Activated CD4-positive, alpha-beta memory T cell treated with anti-CD3 and anti-CD28 coated beads, Interleukin-2, amount 10 ng/mL, durations not matched to agents 7 days and 5 days (primary cell): Measurements from ENCODE around the gene SLX1A. TPM values are rescaled to one million over a fixed set of nuclear protein-coding genes. Genes with fewer than 3 reads are reported as not detected.
"Not testable (repeated sequence)": the region's sequence is repeated elsewhere in the genome, so short reads cannot be mapped to it uniquely, and the experiment has no call there.

Source experiments
- CTCF ChIA-PET: fragments of 350-600 bp; sonication (Branson Sonifier 250); formaldehyde crosslinking; loops from one replicate; lab custom pipeline; 2021; ENCODE audit warnings: antibody characterized with exemption, inconsistent platforms; lab: Charles Lee
- POLR2A ChIA-PET: fragments of 350-600 bp; sonication (Branson Sonifier 250); formaldehyde crosslinking; loops from one replicate; lab custom pipeline; 2021; ENCODE audit warnings: antibody characterized with exemption; lab: Charles Lee
- DNase-seq: peaks from one replicate; pipeline ENCODE4 v3.0.0-alpha.2; 2020
- H3K27ac Mint-ChIP-seq: one replicate; pipeline ENCODE4 v1.8.0; 2021; ENCODE audit warnings: mild to moderate bottlenecking, mixed read lengths
- H3K27me3 Mint-ChIP-seq: one replicate; pipeline ENCODE4 v1.8.0; 2021; ENCODE audit warnings: mixed read lengths
- H3K36me3 Mint-ChIP-seq: one replicate; pipeline ENCODE4 v1.8.0; 2021; ENCODE audit warnings: low read depth, mixed read lengths
- H3K4me1 Mint-ChIP-seq: one replicate; pipeline ENCODE4 v1.8.0; 2021; ENCODE audit warnings: mixed read lengths
- H3K4me3 Mint-ChIP-seq: one replicate; pipeline ENCODE4 v1.8.0; 2021; ENCODE audit warnings: mild to moderate bottlenecking, mixed read lengths
- H3K9me3 Mint-ChIP-seq: one replicate; pipeline ENCODE4 v1.8.0; 2021; ENCODE audit warnings: mixed read lengths
- total RNA-seq, 2 experiments: library from RNA; stranded (reverse); gene quantifications; one replicate each; pipeline ENCODE4 v1.2.3, GENCODE V29; 2021

The SLX1A gene
- total RNA-seq, 2 experiments from 2014 or later, result 102 to 149 TPM

DNA sequence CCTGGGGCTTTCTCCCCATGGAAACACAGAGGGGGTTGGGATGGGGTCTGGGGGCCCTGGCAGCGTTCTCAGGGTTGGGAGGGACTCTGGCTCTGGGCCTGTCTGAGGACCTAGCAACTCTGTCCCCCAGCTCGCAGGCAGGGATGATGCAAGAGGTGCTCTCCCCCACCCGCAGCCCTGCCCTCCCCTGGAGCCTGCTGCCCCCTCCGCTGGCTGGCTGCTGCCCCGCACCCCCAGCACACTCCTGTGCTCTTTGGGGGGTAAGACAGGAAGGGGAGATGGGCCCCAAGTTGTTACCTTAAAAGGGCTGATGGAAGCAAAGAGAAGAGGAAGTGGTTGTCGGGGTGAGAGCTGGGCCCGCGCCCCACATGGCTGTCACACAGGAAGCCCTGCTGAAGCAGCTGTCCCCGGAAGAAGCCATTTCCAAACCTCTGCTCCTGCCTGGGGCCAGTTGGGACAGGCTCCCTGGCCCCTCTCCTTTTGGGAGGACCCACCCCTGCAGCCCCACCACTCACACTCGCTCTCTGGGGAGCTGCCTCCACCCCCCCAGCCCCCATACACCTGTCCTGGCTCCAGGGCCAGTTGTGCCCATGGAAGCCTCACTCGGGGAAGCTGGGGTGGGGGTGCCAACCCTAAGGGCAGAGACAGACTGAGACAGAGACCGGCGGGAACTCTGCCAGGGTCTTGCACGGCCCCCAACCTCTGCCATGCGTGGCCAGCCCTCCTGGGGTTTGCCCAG lies 7.8 kb upstream of the SLX1A start:
- peak overlapping the region; percentile 99 for H3K27ac Mint-ChIP-seq
- H3K4me1 Mint-ChIP-seq, result peaks cover 26% of the 10 kb centered on the region
- ChIA-PET POLR2A (interaction anchor here (0.7 to 7.7 kb wide), 36 partner anchors 10 to 473 kb away, joined by 3 to 92 read pairs (median 6); partner anchors contain the start of genes ALDOA, CD2BP2, DCTPP1 and GDPD3), CTCF (interaction anchor here (0.7 to 2.7 kb wide), 11 partner anchors 38 to 244 kb away, joined by 3 to 17 read pairs (median 5); partner anchors contain the start of genes ALDOA, DCTPP1, GDPD3 and TBX6)
- peak overlapping the region; percentile 100 for H3K4me3 Mint-ChIP-seq
- H3K9me3 Mint-ChIP-seq, result no peaks in the 10 kb centered on the region
- peak; percentile 92 for DNase-seq
- no peaks in the 10 kb centered on the region for H3K27me3 Mint-ChIP-seq
- H3K36me3 Mint-ChIP-seq, result peaks cover 45% of the 10 kb centered on the region

DNA sequence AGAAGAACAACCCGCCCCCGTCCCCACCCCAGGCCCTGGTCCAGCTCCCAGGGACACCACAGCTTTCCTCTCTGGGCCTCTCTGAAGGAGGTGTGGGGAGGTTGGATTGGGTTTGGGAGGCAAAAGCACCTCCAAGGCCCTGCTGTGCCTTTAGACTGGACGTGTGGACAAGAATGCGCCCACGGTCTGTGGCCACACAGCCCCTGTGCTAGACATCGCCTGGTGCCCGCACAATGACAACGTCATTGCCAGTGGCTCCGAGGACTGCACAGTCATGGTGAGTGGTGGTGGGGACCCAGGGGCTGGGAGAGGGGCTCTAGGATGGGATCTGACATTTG lies 7.3 kb upstream of the SLX1A start:
- H3K27me3 Mint-ChIP-seq, result no peaks in the 10 kb centered on the region
- POLR2A ChIA-PET, result interaction anchor here (0.7 to 7.7 kb wide), 30 partner anchors 41 to 473 kb away, joined by 3 to 92 read pairs (median 6); partner anchors contain the start of genes ALDOA, CD2BP2, GDPD3 and MAPK3
- no peaks in the 10 kb centered on the region for H3K9me3 Mint-ChIP-seq
- peak overlapping the region; percentile 100 for H3K4me3 Mint-ChIP-seq
- DNase-seq, result no peak
- CTCF ChIA-PET, result interaction anchor here (0.7 to 2.7 kb wide), 12 partner anchors 39 to 243 kb away, joined by 3 to 17 read pairs (median 5); partner anchors contain the start of genes ALDOA, DCTPP1 and TBX6
- H3K4me1 Mint-ChIP-seq, result peaks cover 25% of the 10 kb centered on the region
- peaks cover 45% of the 10 kb centered on the region for H3K36me3 Mint-ChIP-seq
- peak overlapping the region; percentile 99 for H3K27ac Mint-ChIP-seq

DNA sequence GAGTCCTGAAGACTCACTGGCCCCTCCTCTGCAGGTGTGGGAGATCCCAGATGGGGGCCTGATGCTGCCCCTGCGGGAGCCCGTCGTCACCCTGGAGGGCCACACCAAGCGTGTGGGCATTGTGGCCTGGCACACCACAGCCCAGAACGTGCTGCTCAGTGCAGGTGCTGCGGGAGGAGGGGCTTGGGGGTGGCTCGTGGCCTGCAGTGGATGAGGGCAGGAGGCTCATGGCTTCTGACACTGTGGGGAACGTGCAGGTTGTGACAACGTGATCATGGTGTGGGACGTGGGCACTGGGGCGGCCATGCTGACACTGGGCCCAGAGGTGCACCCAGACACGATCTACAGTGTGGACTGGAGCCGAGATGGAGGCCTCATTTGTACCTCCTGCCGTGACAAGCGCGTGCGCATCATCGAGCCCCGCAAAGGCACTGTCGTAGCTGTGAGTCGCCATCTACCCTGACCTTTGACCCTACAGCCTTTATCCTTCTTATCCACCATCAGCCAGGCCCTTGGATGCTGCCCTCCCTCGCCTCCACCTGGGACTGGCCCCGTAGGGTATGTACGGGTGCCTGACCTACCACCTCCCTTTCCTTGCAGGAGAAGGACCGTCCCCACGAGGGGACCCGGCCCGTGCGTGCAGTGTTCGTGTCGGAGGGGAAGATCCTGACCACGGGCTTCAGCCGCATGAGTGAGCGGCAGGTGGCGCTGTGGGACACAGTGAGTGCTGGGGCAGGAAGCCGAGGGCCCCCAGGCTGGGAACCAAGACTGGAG lies 6.7 kb upstream of the SLX1A start:
- Mint-ChIP-seq H3K9me3 (no peaks in the 10 kb centered on the region), H3K4me1 (peaks cover 24% of the 10 kb centered on the region), H3K27ac (peak overlapping the region; percentile 99), H3K27me3 (no peaks in the 10 kb centered on the region), H3K36me3 (peaks cover 45% of the 10 kb centered on the region), H3K4me3 (peak overlapping the region; percentile 100)
- POLR2A ChIA-PET, result interaction anchor here (0.9 to 7.7 kb wide), 19 partner anchors 44 to 472 kb away, joined by 3 to 92 read pairs (median 6); partner anchors contain the start of genes ALDOA, CD2BP2, GDPD3 and PPP4C
- peak; percentile 84 for DNase-seq
- CTCF ChIA-PET, result interaction anchor here (1.0 to 2.7 kb wide), 5 partner anchors 44 to 223 kb away, joined by 3 to 17 read pairs (median 5); partner anchors contain the start of gene TBX6

DNA sequence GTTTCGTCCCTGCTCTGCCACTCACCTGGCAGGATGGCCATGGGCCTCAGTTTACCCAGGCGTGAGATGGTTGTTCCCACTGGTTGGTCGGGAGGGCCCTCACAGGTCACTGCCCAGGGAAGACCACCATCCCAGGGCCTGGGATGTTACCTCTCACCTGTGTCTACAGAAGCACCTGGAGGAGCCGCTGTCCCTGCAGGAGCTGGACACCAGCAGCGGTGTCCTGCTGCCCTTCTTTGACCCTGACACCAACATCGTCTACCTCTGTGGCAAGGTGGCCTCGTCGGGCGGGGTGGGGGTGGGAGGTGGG lies 6.2 kb upstream of the SLX1A start:
- ChIA-PET POLR2A (interaction anchor here (1.0 to 7.7 kb wide), 7 partner anchors 57 to 271 kb away, joined by 3 to 92 read pairs (median 4); partner anchors contain the start of genes GDPD3, TBC1D10B and TBX6), CTCF (interaction anchor here (1.0 to 2.7 kb wide), 4 partner anchors 45 to 222 kb away, joined by 3 to 17 read pairs (median 4); partner anchors contain the start of gene TBX6)
- Mint-ChIP-seq H3K9me3 (no peaks in the 10 kb centered on the region), H3K4me1 (peaks cover 19% of the 10 kb centered on the region), H3K27me3 (no peaks in the 10 kb centered on the region), H3K36me3 (peaks cover 45% of the 10 kb centered on the region), H3K27ac (peak overlapping the region; percentile 99), H3K4me3 (peak overlapping the region; percentile 100)
- DNase-seq, result no peak

DNA sequence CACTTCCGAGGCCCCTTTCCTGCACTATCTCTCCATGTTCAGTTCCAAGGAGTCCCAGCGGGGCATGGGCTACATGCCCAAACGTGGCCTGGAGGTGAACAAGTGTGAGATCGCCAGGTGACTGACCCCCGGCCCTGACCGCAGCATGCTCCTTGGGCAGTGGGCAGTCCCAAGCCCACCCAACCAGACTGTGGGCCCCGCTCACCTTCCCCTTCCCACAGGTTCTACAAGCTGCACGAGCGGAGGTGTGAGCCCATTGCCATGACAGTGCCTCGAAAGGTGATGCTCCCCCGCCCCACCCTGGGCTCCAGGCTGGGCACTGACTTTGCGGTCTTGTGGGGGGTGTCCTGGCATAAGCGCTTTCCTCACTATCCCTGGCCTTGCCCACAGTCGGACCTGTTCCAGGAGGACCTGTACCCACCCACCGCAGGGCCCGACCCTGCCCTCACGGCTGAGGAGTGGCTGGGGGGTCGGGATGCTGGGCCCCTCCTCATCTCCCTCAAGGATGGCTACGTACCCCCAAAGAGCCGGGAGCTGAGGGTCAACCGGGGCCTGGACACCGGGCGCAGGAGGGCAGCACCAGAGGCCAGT lies 5.6 kb upstream of the SLX1A start:
- H3K36me3 Mint-ChIP-seq, result peaks cover 45% of the 10 kb centered on the region
- H3K4me3 Mint-ChIP-seq, result peak overlapping the region; percentile 100
- peak overlapping the region; percentile 99 for H3K27ac Mint-ChIP-seq
- no peak for DNase-seq
- ChIA-PET CTCF (interaction anchor here (1.5 to 1.6 kb wide), 2 partner anchors 45 to 68 kb away, joined by 3 to 5 read pairs; no protein-coding TSS in a partner anchor), POLR2A (interaction anchor here (1.0 to 7.7 kb wide), 5 partner anchors 58 to 183 kb away, joined by 3 to 92 read pairs (median 6); partner anchors contain the start of genes GDPD3, TBC1D10B and TBX6)
- H3K27me3 Mint-ChIP-seq, result no peaks in the 10 kb centered on the region
- H3K4me1 Mint-ChIP-seq, result peaks cover 16% of the 10 kb centered on the region
- no peaks in the 10 kb centered on the region for H3K9me3 Mint-ChIP-seq

DNA sequence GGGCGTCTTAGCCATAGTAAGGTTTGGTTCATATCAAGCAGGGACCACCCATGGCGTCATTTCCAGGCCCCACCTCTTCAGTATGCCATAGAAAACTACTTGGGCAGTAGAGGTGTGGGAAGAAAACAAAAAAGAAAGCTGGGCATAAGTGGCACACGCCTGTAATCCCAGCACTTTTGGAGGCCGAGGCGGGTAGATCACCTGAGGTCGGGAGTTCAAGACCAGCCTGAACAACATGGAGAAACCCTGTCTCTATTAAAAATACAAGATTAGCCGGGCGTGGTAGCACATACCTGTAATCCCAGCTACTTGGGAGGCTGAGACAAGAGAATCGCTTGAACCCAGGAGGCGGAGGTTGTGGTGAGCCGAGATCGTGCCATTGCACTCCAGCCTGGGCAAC lies 2.5 kb upstream of the SLX1A start:
- H3K27ac Mint-ChIP-seq, POLR2A ChIA-PET, CTCF ChIA-PET, H3K27me3 Mint-ChIP-seq, DNase-seq, H3K9me3 Mint-ChIP-seq, H3K4me3 Mint-ChIP-seq: not testable (repeated sequence)
- Mint-ChIP-seq H3K4me1 (peaks cover 16% of the 10 kb centered on the region), H3K36me3 (peaks cover 21% of the 10 kb centered on the region)

DNA sequence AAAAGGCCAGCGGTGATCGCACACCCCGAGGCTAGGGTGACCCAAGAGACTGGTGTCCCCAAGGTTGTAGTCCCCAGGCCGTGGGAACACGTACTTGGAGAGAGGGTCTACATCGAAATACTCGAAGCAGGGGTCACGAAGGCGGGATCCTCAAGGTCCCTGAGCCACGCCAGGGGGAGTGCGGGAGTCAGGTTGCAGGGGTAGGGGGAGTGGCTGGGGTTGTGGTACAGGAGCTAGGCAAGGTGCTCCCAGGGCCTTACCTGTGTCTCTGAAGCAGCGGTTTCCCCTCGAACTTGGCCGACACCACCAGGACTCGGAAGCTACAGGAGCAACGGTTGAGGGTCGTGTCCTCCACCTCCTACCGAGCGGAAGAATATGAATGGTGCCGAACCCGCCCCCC lies 577 bp upstream of the SLX1A start:
- H3K27me3 Mint-ChIP-seq, H3K4me3 Mint-ChIP-seq, H3K4me1 Mint-ChIP-seq, H3K27ac Mint-ChIP-seq, DNase-seq, H3K9me3 Mint-ChIP-seq, H3K36me3 Mint-ChIP-seq, CTCF ChIA-PET, POLR2A ChIA-PET: not testable (repeated sequence)

DNA sequence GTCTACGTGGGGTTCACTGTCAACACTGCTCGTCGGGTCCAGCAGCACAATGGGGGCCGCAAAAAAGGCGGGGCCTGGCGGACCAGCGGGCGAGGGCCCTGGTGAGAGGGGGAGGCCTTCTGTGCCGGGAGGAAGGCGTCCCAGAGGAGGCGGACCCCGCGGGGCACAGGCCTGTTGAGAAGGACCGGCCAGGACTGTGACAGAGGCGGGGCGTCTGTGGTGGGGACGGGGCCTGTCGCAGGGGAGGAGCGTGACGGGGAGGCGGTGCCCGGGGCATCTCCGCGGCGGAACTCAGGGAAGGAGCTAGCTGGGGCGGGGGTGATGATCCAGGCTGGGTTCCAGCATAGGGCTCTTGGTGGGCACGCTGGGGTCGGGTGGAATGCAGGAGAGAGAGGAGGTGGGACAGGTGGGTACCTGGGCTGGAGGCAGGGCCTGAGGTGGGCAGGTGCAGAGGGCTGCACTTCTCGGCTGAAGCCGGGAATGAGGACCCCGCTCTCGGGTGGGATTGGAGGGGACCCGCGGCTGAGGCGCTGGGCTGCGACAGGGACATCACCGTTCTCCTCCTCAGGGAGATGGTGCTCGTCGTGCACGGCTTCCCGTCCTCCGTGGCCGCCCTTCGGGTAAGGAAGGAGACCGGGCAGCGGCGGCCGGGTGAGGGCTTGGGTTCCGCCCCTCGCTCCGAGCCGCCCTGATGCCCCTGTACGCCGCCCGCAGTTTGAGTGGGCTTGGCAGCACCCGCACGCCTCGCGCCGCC lies 674 bp downstream of the SLX1A start:
- H3K4me1 Mint-ChIP-seq, H3K27ac Mint-ChIP-seq, POLR2A ChIA-PET, CTCF ChIA-PET, H3K9me3 Mint-ChIP-seq, H3K27me3 Mint-ChIP-seq, DNase-seq, H3K36me3 Mint-ChIP-seq, H3K4me3 Mint-ChIP-seq: not testable (repeated sequence)

DNA sequence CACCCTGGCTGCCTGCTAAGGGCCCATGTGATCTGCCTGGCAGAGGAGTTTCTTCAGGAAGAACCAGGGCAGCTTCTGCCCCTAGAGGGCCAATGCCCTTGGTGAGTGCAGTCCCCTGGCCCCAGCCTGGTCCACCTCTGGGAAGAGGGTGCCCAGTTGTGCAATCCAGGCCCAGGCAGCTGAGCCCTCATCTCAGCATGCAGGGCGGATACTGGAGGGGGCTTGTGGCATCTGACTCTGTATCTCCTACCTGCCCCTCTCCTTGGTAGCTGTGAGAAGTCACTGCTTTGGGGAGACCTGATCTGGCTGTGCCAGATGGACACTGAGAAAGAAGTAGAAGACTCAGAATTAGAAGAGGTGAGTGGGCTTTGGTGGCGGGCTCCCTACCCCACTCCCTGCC lies 3.3 kb downstream of the SLX1A start:
- H3K36me3 Mint-ChIP-seq, H3K4me3 Mint-ChIP-seq, H3K27me3 Mint-ChIP-seq, DNase-seq, H3K4me1 Mint-ChIP-seq, H3K27ac Mint-ChIP-seq, H3K9me3 Mint-ChIP-seq, CTCF ChIA-PET, POLR2A ChIA-PET: not testable (repeated sequence)

DNA sequence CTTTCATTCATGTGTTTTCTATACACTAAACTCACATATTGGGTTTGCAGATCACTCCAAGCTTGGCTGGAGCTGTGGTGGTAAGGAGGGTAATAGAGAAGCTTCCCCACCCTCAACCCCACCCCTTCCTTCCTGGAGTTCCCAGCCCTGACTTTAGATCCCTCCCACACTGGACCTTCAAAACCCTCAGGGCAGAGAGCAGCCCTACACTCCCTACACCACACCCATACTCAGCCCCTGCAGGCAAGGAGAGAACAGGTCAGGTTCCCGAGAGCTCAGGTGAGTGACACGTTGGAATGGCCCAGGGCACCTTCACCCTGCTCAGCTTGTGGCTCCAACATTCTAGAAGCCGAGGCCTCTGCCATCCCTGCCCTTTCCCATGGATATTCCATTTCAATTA lies 5.4 kb downstream of the SLX1A start, which contains the start of gene SULT1A3:
Gene SULT1A3 (plus strand): TSS at position 207 of the 400 bp plus-strand sequence. CDS start 1,474 bp downstream, outside the sequence.
- POLR2A ChIA-PET, H3K27me3 Mint-ChIP-seq, DNase-seq, H3K27ac Mint-ChIP-seq, H3K4me1 Mint-ChIP-seq, H3K4me3 Mint-ChIP-seq, H3K36me3 Mint-ChIP-seq, CTCF ChIA-PET, H3K9me3 Mint-ChIP-seq: not testable (repeated sequence)

DNA sequence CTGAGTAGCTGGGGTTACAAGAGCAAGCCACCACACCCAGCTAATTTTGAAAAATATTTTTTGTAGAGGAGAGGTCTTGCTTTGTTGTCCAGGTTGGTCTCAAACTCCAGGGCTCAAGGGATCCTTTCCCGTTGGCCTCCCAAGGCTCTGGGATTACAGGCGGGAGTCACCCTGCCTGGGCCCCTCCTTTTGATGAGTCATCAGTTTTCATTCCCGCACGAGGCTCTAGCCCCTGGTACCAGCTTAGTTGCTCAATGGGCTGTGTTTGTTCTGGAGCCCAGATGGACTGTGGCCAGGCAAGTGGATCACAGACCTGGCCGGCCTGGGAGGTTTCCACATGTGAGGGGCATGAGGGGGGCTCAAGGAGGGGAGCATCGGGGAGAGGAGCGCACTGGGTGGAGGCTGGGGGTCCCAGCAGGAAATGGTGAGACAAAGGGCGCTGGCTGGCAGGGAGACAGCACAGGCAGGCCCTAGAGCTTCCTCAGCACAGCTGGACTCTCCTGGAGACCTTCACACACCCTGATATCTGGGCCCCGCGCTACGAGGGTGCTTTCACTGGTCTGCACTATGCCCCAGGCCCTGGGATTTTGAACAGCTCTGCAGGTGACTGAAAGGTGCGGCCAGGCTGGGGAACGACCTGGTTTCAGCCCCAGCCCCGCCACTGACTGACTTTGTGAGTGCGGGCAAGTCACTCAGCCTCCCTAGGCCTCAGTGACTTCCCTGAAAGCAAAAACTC lies 6.1 kb downstream of the SLX1A start:
- H3K4me3 Mint-ChIP-seq, CTCF ChIA-PET, H3K4me1 Mint-ChIP-seq, H3K36me3 Mint-ChIP-seq, DNase-seq, H3K27ac Mint-ChIP-seq, POLR2A ChIA-PET, H3K9me3 Mint-ChIP-seq, H3K27me3 Mint-ChIP-seq: not testable (repeated sequence)
